SU-DHL-6 (cell line): ENCODE data around the gene SIM2.

Source experiments
- CTCF ChIP-seq: fragments of 200-600 bp; sonication (generic); IDR thresholded peaks from one replicate; pipeline ENCODE4 v1.5.1; 2017; ENCODE audit warnings: antibody characterized with exemption, mild to moderate bottlenecking, low read length, moderate library complexity; ENCODE audit not compliant: insufficient read depth, poor library complexity, severe bottlenecking
- EZH2phosphoT487 ChIP-seq: fragments of 200-600 bp; sonication (generic), shearing (Covaris generic); conservative IDR thresholded peaks from 2 replicates; pipeline ENCODE4 v1.6.1; 2018; ENCODE audit warnings: mild to moderate bottlenecking, antibody characterized with exemption, low read length, moderate library complexity, mixed read lengths

GRCh38 chr21:36773117-36773516 is 74.2 kb downstream of the SIM2 start:
- TF ChIP-seq CTCF (no peak), EZH2phosphoT487 (no peak)
